Frontal cortex (tissue), 4 donors: ENCODE results near the gene TYMS. TPM values are rescaled to one million over a fixed set of nuclear protein-coding genes. Genes with fewer than 3 reads are reported as not detected.
A peak's percentile ranks its signal among the peaks of the same experiment; 100 is the strongest.

ENCODE experiments used
- DNase-seq, 2 donors: peaks; one replicate each; pipeline ENCODE4 v3.0.0; 2012; ENCODE audit warnings: low spot score in 2 of 2
- FAIRE-seq: peaks from 2 replicates; lab custom pipeline; 2012; peaks lifted over from hg19 to GRCh38; lab: Jason Lieb, UNC
- total RNA-seq: library from RNA; depleted of rRNA; stranded (reverse); fragments of >200 nt; gene quantifications from one replicate; pipeline ENCODE4 v1.2.3, GENCODE V29; 2014
- donor health status: control.
- donor health status: control.
- donor health status: control.

TYMS gene
- total RNA-seq, result 3.7 TPM

GRCh38 chr18:657311-658000 is at the start of gene TYMS:
Gene TYMS, plus strand, starts transcription at chr18:657653. Its CDS starts 90 bp downstream, at chr18:657743.
- DNase-seq (peak in 1 of 2 donors; percentile 57), FAIRE-seq (no peak)

GRCh38 chr18:607930-608329 is 49.5 kb upstream of the TYMS start:
- FAIRE-seq (no peak), DNase-seq (no peak)

GRCh38 chr18:610214-610928 is 47.1 kb upstream of the TYMS start:
- DNase-seq (no peak), FAIRE-seq (no peak)

GRCh38 chr18:612156-612555 is 45.3 kb upstream of the TYMS start:
- FAIRE-seq (no peak), DNase-seq (no peak)

- no peak for DNase-seq
- FAIRE-seq, result no peak
These were observed 43.3 kb upstream of the TYMS start for GRCh38 chr18:614193-614592.

GRCh38 chr18:615092-615521 is 42.3 kb upstream of the TYMS start:
- FAIRE-seq (no peak), DNase-seq (no peak)

GRCh38 chr18:615773-616172 is 41.7 kb upstream of the TYMS start:
- FAIRE-seq, result no peak
- no peak for DNase-seq

GRCh38 chr18:616380-616995 is 41.0 kb upstream of the TYMS start:
- FAIRE-seq (peak; percentile 98), DNase-seq (peak in 1 of 2 donors; percentile 30)

- FAIRE-seq (no peak), DNase-seq (no peak)
These were observed 39.4 kb upstream of the TYMS start for GRCh38 chr18:617970-618504.

- FAIRE-seq (no peak), DNase-seq (no peak)
These were observed 38.8 kb upstream of the TYMS start for GRCh38 chr18:618618-619017.

GRCh38 chr18:621291-622043 is 36.0 kb upstream of the TYMS start:
- FAIRE-seq (no peak), DNase-seq (no peak)

GRCh38 chr18:622289-622688 is 35.2 kb upstream of the TYMS start:
- FAIRE-seq (no peak), DNase-seq (no peak)

- FAIRE-seq (peak; percentile 6), DNase-seq (peak in 1 of 2 donors; percentile 28)
These were observed 33.5 kb upstream of the TYMS start for GRCh38 chr18:623761-624620.

GRCh38 chr18:627231-627630 is 30.2 kb upstream of the TYMS start:
- DNase-seq (no peak), FAIRE-seq (no peak)

- DNase-seq, result no peak
- no peak for FAIRE-seq
These were observed 27.9 kb upstream of the TYMS start for GRCh38 chr18:629269-630150.

- no peak for FAIRE-seq
- no peak for DNase-seq
These were observed 25.9 kb upstream of the TYMS start for GRCh38 chr18:631560-631959.

GRCh38 chr18:634551-635045 is 22.9 kb upstream of the TYMS start:
- FAIRE-seq (no peak), DNase-seq (no peak)

GRCh38 chr18:635171-635570 is 22.3 kb upstream of the TYMS start:
- DNase-seq, result no peak
- FAIRE-seq, result no peak
